ENCODE measurements around the gene ERAL1.
A peak's percentile ranks its signal among the peaks of the same experiment; 100 is the strongest.

Gene ERAL1

GRCh38 chr17:28904800-28905199, 50.0 kb downstream of the ERAL1 start:
- H3K4me3 ChIP-seq (ENCODE audit: low read depth, low read length), result no peak overlapping the region
- in situ Hi-C loops (cut with HindIII; ENCODE audit: low sequenced_read_pairs), result no loop called here
- TF ChIP-seq, protein P1, sequence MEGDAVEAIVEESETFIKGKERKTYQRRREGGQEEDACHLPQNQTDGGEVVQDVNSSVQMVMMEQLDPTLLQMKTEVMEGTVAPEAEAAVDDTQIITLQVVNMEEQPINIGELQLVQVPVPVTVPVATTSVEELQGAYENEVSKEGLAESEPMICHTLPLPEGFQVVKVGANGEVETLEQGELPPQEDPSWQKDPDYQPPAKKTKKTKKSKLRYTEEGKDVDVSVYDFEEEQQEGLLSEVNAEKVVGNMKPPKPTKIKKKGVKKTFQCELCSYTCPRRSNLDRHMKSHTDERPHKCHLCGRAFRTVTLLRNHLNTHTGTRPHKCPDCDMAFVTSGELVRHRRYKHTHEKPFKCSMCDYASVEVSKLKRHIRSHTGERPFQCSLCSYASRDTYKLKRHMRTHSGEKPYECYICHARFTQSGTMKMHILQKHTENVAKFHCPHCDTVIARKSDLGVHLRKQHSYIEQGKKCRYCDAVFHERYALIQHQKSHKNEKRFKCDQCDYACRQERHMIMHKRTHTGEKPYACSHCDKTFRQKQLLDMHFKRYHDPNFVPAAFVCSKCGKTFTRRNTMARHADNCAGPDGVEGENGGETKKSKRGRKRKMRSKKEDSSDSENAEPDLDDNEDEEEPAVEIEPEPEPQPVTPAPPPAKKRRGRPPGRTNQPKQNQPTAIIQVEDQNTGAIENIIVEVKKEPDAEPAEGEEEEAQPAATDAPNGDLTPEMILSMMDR (IDR thresholded peaks at IDR 0.05; ENCODE audit: low read depth, low read length), result no peak
- DNase-seq (ENCODE audit: low read depth, low spot score), result no peak

DNA sequence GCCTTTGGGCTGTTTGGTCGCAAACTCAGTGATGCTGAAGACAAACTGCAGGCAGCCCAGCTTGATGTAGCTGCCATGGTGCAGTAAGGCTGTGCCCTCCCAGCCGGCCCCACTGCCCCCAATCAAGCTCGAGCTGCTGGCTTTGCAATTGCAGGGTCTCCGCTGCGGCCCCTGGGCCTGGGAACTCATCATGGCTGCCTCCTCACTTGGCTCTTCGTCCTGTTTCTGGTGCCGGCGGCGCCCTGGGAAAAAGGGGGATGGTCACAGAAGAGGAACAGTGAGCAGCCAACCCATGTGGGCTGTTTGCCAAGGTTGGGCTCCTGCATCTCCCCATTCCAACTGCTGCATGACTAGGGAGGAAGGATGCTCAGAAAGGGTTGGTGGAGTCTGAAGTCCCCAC, 51.5 kb downstream of the ERAL1 start:
- H3K4me3 ChIP-seq (ENCODE audit: low read depth, low read length), result no peak overlapping the region
- in situ Hi-C loops (cut with HindIII; ENCODE audit: low sequenced_read_pairs), result no loop called here
- no peak for DNase-seq (ENCODE audit: low read depth, low spot score)
- TF ChIP-seq, protein P1 (IDR thresholded peaks at IDR 0.05; ENCODE audit: low read depth, low read length), result no peak

DNA sequence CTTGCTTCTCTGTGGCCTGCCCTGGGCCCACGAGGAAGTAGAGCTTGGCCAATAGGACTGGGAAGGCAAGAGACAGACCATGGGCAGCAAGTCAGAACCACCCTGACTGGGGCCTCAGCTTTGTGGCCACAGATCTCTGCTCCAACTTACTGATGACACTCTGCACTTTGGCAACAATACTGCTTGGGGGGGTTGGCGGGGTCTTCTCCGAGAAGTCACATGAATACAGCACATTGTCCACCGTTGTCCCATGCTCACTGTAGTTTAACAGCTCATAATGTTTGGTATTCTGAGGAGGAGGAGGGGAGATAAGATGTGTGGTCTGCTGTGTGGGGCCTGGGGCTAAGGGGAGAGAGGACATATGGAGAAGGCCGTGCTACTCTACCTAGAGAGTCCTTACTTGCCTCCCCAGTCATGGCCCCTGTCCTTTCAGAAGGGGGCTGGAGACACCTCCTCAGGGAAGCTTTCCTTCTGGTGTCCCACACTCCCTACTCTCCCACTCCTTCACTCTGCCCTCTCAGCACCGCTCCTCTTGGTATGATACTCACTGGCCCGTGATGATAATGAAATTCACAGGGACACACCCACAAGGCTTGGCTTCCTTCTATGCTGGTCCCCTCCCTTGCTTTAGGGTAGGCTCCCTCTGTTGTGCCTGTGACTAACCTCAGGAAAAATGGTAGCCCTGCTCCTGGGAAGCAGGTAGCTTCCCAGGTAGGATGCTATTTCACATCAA, 52.1 kb downstream of the ERAL1 start:
- H3K4me3 ChIP-seq (ENCODE audit: low read depth, low read length), result no peak overlapping the region
- in situ Hi-C loops (cut with HindIII; ENCODE audit: low sequenced_read_pairs), result no loop called here
- no peak for DNase-seq (ENCODE audit: low read depth, low spot score)
- TF ChIP-seq, protein P1 (IDR thresholded peaks at IDR 0.05; ENCODE audit: low read depth, low read length), result no peak

DNA sequence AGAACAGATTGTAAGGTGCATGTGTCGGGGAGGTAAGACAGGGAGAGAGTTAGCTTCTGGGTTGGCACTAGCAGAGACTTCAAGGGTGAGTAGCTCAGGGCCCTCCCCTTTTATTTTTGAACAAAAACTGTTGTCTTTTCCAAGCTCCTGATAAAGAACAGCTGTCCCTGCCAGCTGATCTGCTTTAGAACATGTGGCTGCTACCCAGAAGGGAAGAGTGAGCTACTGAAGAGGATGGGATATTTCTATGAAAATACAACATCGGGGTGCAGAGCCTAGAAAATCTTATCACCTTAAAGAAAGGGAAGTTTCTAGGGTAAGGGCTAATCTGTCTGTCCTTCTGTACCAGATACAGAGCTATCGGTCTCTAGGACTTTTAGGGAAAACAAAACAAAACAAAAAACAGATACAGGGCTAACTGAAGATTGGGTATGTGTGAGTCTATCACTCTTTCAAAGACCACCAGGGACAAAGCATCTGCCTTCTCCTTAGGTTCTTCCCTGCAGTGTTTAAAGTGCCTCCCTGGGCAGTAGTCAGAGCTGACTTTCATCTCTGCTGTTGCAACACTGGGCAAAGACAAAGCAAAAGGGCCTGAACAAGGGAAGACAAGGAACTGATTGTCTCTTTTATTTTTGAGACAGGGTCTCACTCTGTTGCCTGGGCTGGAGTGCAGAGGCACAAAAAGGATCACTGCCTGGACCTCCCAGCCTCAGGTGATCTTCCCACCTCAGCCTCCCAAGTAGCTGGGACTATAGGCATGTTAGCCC, 53.1 kb downstream of the ERAL1 start:
- DNase-seq (ENCODE audit: low read depth, low spot score), result no peak
- in situ Hi-C loops (cut with HindIII; ENCODE audit: low sequenced_read_pairs), result no loop called here
- H3K4me3 ChIP-seq (ENCODE audit: low read depth, low read length), result no peak overlapping the region
- TF ChIP-seq, protein P1 (IDR thresholded peaks at IDR 0.05; ENCODE audit: low read depth, low read length), result no peak

DNA sequence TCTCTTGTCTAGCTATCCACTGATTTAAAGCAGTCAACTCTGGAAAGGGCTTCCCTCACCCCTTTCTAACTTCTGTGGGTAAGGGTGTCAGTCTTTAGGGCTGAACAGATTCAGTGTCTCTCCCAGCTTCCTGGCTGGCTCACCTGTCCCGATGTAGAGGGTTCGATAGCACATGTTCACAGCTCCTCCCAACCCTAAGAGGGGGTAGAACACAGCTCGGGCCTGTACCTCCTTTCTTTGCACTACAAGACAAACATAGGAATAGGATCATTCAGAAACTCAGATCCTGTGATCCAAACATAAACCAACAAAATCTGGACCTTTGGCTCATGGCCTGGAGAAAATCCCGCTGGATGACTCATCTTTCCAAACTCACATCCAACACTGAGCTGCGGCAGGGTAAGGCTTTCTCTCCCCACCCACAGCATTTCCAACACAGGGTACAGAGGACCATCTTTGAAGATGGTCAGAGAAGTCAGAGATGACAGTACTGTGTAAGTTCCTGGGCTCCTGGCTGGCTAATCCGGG, 53.9 kb downstream of the ERAL1 start:
- peak; percentile 65 for DNase-seq (ENCODE audit: low read depth, low spot score)
- TF ChIP-seq, protein P1 (IDR thresholded peaks at IDR 0.05; ENCODE audit: low read depth, low read length), result no peak
- H3K4me3 ChIP-seq (ENCODE audit: low read depth, low read length), result no peak overlapping the region
- in situ Hi-C loops (cut with HindIII; ENCODE audit: low sequenced_read_pairs), result no loop called here

DNA sequence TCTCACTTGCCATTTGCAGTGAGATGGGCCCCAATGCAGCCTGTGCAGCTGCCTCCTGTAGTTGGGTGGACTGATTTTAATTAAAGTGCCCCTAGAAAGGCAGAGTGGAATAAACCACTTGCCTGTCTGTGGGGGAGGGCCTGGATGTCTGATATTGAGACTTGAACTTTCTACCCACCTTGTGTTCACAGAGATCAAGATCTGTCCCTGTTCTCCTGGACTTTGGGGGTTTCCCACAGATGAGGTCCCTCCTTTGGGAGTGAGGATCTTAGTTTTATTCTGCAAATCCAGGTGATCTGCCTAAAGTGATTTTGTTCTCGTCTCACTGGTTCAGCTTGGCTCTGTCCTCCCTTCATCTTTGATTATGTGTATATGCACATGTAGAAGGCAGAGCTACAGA, 55.7 kb downstream of the ERAL1 start:
- in situ Hi-C loops (cut with HindIII; ENCODE audit: low sequenced_read_pairs), result no loop called here
- no peak overlapping the region for H3K4me3 ChIP-seq (ENCODE audit: low read depth, low read length)
- no peak for DNase-seq (ENCODE audit: low read depth, low spot score)
- TF ChIP-seq, protein P1 (IDR thresholded peaks at IDR 0.05; ENCODE audit: low read depth, low read length), result no peak
